ENCODE measurements around the gene SOX1. TPM values are rescaled to one million over a fixed set of nuclear protein-coding genes. Genes with fewer than 3 reads are reported as not detected.

Gene SOX1
- total and polyA plus RNA-seq, 2 donors (not counting 3 experiments of a cell fraction or from before 2014, with no cell fraction given): not detected

GRCh38 chr13:112064222-112064621 is 2.7 kb upstream of the SOX1 start:
- Histone ChIP-seq H3K27ac (ENCODE audit: insufficient read depth, low read depth, low read length) (no peak overlapping the region), H3K36me3 (ENCODE audit: control insufficient read depth in 2 of 2, extremely low read depth in 1 of 2, insufficient read depth in 2 of 2, low read length in 2 of 2) (no peaks in the 10 kb centered on the region), H3K9me1 (replicated peaks; ENCODE audit: control insufficient read depth, extremely low read depth, insufficient read depth, low read length) (no peaks in the 10 kb centered on the region), H3K27me3 (ENCODE audit: control insufficient read depth in 2 of 2, insufficient read depth in 2 of 2, low read length in 2 of 2) (peaks cover 75 to 84% of the 10 kb centered on the region in 2 experiments), H3K4me3 (replicated peaks in 1 of 3; ENCODE audit: insufficient read depth in 1 of 3, low read depth in 1 of 3, low read length in 3 of 3) (no peak overlapping the region), H3K79me2 (ENCODE audit: control insufficient read depth, insufficient read depth, low read length) (no peaks in the 10 kb centered on the region), H3K9me3 (replicated peaks; ENCODE audit: control insufficient read depth, insufficient read depth, low read length) (no peaks in the 10 kb centered on the region), H3K4me2 (ENCODE audit: insufficient read depth, low read length) (no peak overlapping the region), H3K4me1 (ENCODE audit: control insufficient read depth, extremely low read depth, insufficient read depth, low read length) (no peaks in the 10 kb centered on the region), H3K9ac (replicated peaks; ENCODE audit: extremely low read depth, insufficient read depth, low read length) (no peak overlapping the region), H4K20me1 (replicated peaks; ENCODE audit: control insufficient read depth, extremely low read depth, insufficient read depth, low read length) (no peaks in the 10 kb centered on the region), H2AFZ (ENCODE audit: low read depth, low read length) (no peak overlapping the region)
- dilution Hi-C loops (cut with MboI; ENCODE audit: extremely low pct_ligation_motif_present, low sequenced_read_pairs): no loop called here
- ChIA-PET CTCF (no interaction called here), POLR2A (no interaction called here)
- intact Hi-C loops (cut with micrococcal nuclease): no loop called here
- no TSS peak for BruUV-seq (replicated peaks)
- DNase-seq (ENCODE audit: low read depth, low spot score) (no peak), FAIRE-seq (no peak)
- no peak for TF ChIP-seq MAX (IDR thresholded peaks at IDR 0.05; ENCODE audit: insufficient read depth, insufficient read length)
- TF ChIP-seq POLR2AphosphoS5 (IDR thresholded peaks at IDR 0.05; ENCODE audit: insufficient read depth, low read depth, low read length): no peak
- no peak for TF ChIP-seq MYC (IDR thresholded peaks at IDR 0.05; ENCODE audit: low read depth, low read length)
- no peak for TF ChIP-seq CTCF (IDR thresholded peaks at IDR 0.05; ENCODE audit: extremely low read depth in 1 of 2, insufficient read depth in 1 of 2, low read depth in 1 of 2, low read length in 2 of 2)
- TF ChIP-seq JUN (IDR thresholded peaks at IDR 0.05; ENCODE audit: borderline replicate concordance, insufficient read depth, insufficient read length, low read depth): no peak
- TF ChIP-seq FOS (IDR thresholded peaks at IDR 0.05; ENCODE audit: borderline replicate concordance, insufficient read depth, low read length): no peak
- TF ChIP-seq GATA2 (IDR thresholded peaks at IDR 0.05; ENCODE audit: insufficient read depth, insufficient read length, low read depth, low read length): no peak
- no peak for TF ChIP-seq POLR2A (IDR thresholded peaks at IDR 0.05; ENCODE audit: low read depth, low read length)
